Measurements from ENCODE around the gene MTA2. TPM values are rescaled to one million over a fixed set of nuclear protein-coding genes. Genes with fewer than 3 reads are reported as not detected.
A peak's percentile ranks its signal among the peaks of the same experiment; 100 is the strongest.
"Not testable (repeated sequence)": the region's sequence is repeated elsewhere in the genome, so short reads cannot be mapped to it uniquely, and the experiment has no call there.

MTA2 gene
- total RNA-seq, 1 donor from 2014 or later: 109 TPM

- TF ChIP-seq, protein P1, sequence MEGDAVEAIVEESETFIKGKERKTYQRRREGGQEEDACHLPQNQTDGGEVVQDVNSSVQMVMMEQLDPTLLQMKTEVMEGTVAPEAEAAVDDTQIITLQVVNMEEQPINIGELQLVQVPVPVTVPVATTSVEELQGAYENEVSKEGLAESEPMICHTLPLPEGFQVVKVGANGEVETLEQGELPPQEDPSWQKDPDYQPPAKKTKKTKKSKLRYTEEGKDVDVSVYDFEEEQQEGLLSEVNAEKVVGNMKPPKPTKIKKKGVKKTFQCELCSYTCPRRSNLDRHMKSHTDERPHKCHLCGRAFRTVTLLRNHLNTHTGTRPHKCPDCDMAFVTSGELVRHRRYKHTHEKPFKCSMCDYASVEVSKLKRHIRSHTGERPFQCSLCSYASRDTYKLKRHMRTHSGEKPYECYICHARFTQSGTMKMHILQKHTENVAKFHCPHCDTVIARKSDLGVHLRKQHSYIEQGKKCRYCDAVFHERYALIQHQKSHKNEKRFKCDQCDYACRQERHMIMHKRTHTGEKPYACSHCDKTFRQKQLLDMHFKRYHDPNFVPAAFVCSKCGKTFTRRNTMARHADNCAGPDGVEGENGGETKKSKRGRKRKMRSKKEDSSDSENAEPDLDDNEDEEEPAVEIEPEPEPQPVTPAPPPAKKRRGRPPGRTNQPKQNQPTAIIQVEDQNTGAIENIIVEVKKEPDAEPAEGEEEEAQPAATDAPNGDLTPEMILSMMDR (conservative IDR thresholded peaks at IDR 0.05; ENCODE audit: low read depth, low read length): no peak
- DNase-seq (ENCODE audit: low read depth): peak; percentile 93
- H3K4me3 ChIP-seq (ENCODE audit: low read depth, low read length): peak within 1 kb of the TSS; percentile 87
Observed at GRCh38 chr11:62621567-62622470, 20.2 kb upstream of the MTA2 start, which contains the start of gene B3GAT3. B3GAT3 (minus strand) TSS chr11:62621986; CDS start chr11:62621947, 39 bp downstream.

GRCh38 chr11:62621027-62621566 lies 19.4 kb upstream of the MTA2 start:
- H3K4me3 ChIP-seq (ENCODE audit: low read depth, low read length): peak overlapping the region; percentile 87
- no peak for DNase-seq (ENCODE audit: low read depth)
- TF ChIP-seq, protein P1 (conservative IDR thresholded peaks at IDR 0.05; ENCODE audit: low read depth, low read length): no peak

DNA sequence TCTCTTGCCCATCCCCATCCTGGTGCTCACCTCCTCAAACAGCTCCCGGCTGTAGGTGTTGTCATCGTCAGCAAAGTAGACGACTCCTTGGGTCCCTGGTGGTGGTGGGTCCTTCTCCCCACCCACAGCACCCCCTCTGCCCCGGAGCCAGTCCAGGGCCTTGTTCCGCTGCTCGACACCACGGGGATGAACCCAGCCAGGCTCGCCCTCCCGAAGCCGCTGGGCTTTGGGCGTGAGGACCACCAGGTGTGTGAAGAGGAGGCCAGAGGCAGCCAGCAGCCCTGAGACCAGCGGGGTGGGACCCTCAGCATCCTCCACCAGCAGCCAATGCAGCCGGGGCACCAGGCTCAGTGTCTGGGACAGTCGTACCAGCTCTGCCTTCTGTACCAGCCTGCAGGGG lies 15.3 kb upstream of the MTA2 start:
- not testable (repeated sequence) for H3K4me3 ChIP-seq (ENCODE audit: low read depth, low read length); DNase-seq (ENCODE audit: low read depth)

DNA sequence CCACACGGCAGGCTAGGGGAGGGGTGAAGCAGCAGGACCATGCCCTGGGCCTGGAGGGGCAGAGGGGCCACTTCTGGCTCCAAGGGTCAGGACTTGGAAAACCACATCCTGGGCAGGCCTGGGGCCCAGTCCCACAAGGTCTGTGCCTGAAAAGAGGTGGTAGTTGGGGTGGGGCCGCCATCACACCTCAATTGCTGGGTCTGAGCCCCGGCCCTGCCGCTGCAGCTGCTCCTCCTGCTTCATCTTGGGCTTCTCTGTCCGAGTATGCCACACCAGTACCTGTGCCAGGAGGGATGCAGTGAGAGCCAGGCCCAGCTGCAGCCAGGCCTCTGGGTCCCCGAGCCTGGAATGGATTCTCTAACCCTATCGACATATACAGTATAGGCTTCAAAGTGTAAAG lies 13.9 kb upstream of the MTA2 start:
- TF ChIP-seq, protein P1 (conservative IDR thresholded peaks at IDR 0.05; ENCODE audit: low read depth, low read length): no peak
- no peak overlapping the region for H3K4me3 ChIP-seq (ENCODE audit: low read depth, low read length)
- no peak for DNase-seq (ENCODE audit: low read depth)

DNA sequence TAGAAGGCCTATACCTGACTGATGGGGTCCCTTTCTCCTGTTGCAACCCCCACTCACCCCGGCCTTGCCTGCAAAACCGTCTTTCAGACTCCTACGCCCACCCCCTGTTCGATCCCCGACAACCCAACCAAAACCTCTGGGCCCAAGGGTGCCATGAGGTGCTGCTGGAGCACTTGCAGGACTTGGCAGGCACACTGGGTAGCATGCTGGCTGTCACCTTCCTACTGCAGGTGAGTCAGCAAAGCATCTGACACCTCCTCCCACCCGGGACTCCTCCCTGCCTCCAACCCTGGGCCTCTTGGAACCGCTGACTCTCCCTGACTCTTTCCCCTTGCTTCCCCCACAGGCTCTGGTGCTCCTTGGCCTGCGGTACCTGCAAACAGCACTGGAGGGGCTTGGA lies 12.6 kb upstream of the MTA2 start:
- H3K4me3 ChIP-seq (ENCODE audit: low read depth, low read length): no peak overlapping the region
- TF ChIP-seq, protein P1 (conservative IDR thresholded peaks at IDR 0.05; ENCODE audit: low read depth, low read length): no peak
- no peak for DNase-seq (ENCODE audit: low read depth)

- DNase-seq (ENCODE audit: low read depth): no peak
- H3K4me3 ChIP-seq (ENCODE audit: low read depth, low read length): peak overlapping the region; percentile 72
- TF ChIP-seq, protein P1 (conservative IDR thresholded peaks at IDR 0.05; ENCODE audit: low read depth, low read length): no peak
Observed at GRCh38 chr11:62613291-62613778, 11.7 kb upstream of the MTA2 start.

All from epithelial cell of proximal tubule (primary cell).